IMR-90 (cell line): Measurements from ENCODE around the gene FRMD5. TPM values are rescaled to one million over a fixed set of nuclear protein-coding genes. Genes with fewer than 3 reads are reported as not detected.

ENCODE experiments used
- ATAC-seq: fragments of 200-7000 bp; cut with Tn5 transposase; 2 replicates; pipeline ENCODE4 v1.9.1; 2020; ENCODE audit warnings: low read depth, mild to moderate bottlenecking, moderate library complexity
- BruUV-seq: library from RNA; stranded (reverse); fragments of 400-500 nt; replicated peaks from 2 replicates; lab custom pipeline; 2021; lab: Mats Ljungman, UMichigan
- CTCF ChIA-PET: fragments of 300-600 bp; formaldehyde crosslinking; extraction: SDS; loops from one replicate; lab custom pipeline; 2021; ENCODE audit warnings: antibody characterized with exemption; lab: Yijun Ruan, JAX
- POLR2A ChIA-PET: fragments of 300-600 bp; sonication (Branson Sonifier 250); formaldehyde crosslinking; loops from one replicate; lab custom pipeline; 2022; ENCODE audit warnings: antibody characterized with exemption; ENCODE audit not compliant: unreplicated experiment; lab: Charles Lee
- DNase-seq: peaks from one replicate; pipeline ENCODE4 v3.0.0; 2013
- H2AFZ ChIP-seq: replicated peaks from 2 replicates; pipeline ENCODE3; 2013; ENCODE audit warnings: low read length, mild to moderate bottlenecking; ENCODE audit not compliant: poor library complexity
- H2AK5ac ChIP-seq: 2 replicates; pipeline ENCODE4 v1.6.1; 2013; ENCODE audit warnings: low read depth, low read length, inconsistent platforms
- H2AK9ac ChIP-seq: replicated peaks from 2 replicates; pipeline ENCODE3; 2013; ENCODE audit warnings: mild to moderate bottlenecking, low read depth, low read length, moderate library complexity; ENCODE audit not compliant: poor library complexity
- H2BK120ac ChIP-seq: 2 replicates; pipeline ENCODE4 v1.6.1; 2013; ENCODE audit warnings: low read depth, low read length, inconsistent platforms
- H2BK15ac ChIP-seq: 3 replicates; pipeline ENCODE4 v1.6.1; 2013; ENCODE audit warnings: low read depth, low read length, inconsistent platforms
- H2BK20ac ChIP-seq: 2 replicates; pipeline ENCODE4 v1.6.1; 2013; ENCODE audit warnings: low read depth, mild to moderate bottlenecking, inconsistent platforms, low read length, moderate library complexity
- H2BK5ac ChIP-seq: 2 replicates; pipeline ENCODE4 v1.6.1; 2013; ENCODE audit warnings: mild to moderate bottlenecking, low read depth, low read length, inconsistent platforms; ENCODE audit not compliant: poor library complexity, severe bottlenecking
- H3K14ac ChIP-seq: replicated peaks from 2 replicates; pipeline ENCODE4 v1.6.1; 2013; ENCODE audit warnings: low read depth, low read length, inconsistent platforms
- H3K18ac ChIP-seq: 2 replicates; pipeline ENCODE4 v1.6.1; 2013; ENCODE audit warnings: low read depth, low read length, control low read depth
- H3K23ac ChIP-seq: 2 replicates; pipeline ENCODE4 v1.6.1; 2013; ENCODE audit warnings: low read depth, low read length, inconsistent platforms
- H3K27ac ChIP-seq: 2 replicates; pipeline ENCODE4 v1.5.1; 2013; ENCODE audit warnings: mild to moderate bottlenecking, control low read depth, low read length; ENCODE audit not compliant: insufficient read depth
- H3K27me3 ChIP-seq: 2 replicates; pipeline ENCODE4 v1.6.1; 2013; ENCODE audit warnings: low read length; ENCODE audit not compliant: control insufficient read depth, insufficient read depth
- H3K36me3 ChIP-seq: 2 replicates; pipeline ENCODE4 v1.6.1; 2013; ENCODE audit warnings: low read length, mixed read lengths; ENCODE audit not compliant: control insufficient read depth, insufficient read depth
- H3K4ac ChIP-seq: 2 replicates; pipeline ENCODE4 v1.6.1; 2013; ENCODE audit warnings: low read depth, low read length, inconsistent platforms
- H3K4me1 ChIP-seq: 2 replicates; pipeline ENCODE4 v1.6.1; 2013; ENCODE audit warnings: low read length, mixed read lengths; ENCODE audit not compliant: control insufficient read depth, insufficient read depth
- H3K4me2 ChIP-seq: 2 replicates; pipeline ENCODE4 v1.6.1; 2013; ENCODE audit warnings: low read depth, mild to moderate bottlenecking, control low read depth, low read length, moderate library complexity
- H3K4me3 ChIP-seq: 2 replicates; pipeline ENCODE4 v1.5.1; 2013; ENCODE audit warnings: low read depth, mild to moderate bottlenecking, control low read depth, low read length, moderate library complexity; ENCODE audit not compliant: insufficient read depth
- H3K56ac ChIP-seq: 2 replicates; pipeline ENCODE4 v1.6.1; 2013; ENCODE audit warnings: low read length, inconsistent platforms; ENCODE audit not compliant: insufficient read depth; ENCODE audit errors: extremely low read depth
- H3K79me1 ChIP-seq, 2 experiments: 2 replicates each; pipeline ENCODE4 v1.6.1; 2013; ENCODE audit warnings: low read length in 2 of 2, inconsistent platforms in 1 of 2, low read depth in 1 of 2
- H3K9ac ChIP-seq: 2 replicates; pipeline ENCODE4 v1.6.1; 2013; ENCODE audit warnings: low read depth, low read length, control low read depth
- H3K9me1 ChIP-seq: 2 replicates; pipeline ENCODE4 v1.6.1; 2013; ENCODE audit warnings: low read length, inconsistent platforms; ENCODE audit not compliant: insufficient read depth
- H3K9me3 ChIP-seq: 2 replicates; pipeline ENCODE4 v1.6.1; 2013; ENCODE audit warnings: low read length; ENCODE audit not compliant: control insufficient read depth, insufficient read depth
- H4K20me1 ChIP-seq: 2 replicates; pipeline ENCODE4 v1.6.1; 2013; ENCODE audit warnings: low read length, inconsistent platforms; ENCODE audit not compliant: insufficient read depth
- H4K5ac ChIP-seq: 2 replicates; pipeline ENCODE4 v1.6.1; 2013; ENCODE audit warnings: mild to moderate bottlenecking, low read depth, low read length, control low read depth
- H4K8ac ChIP-seq, 2 experiments: 2 replicates each; pipeline ENCODE4 v1.6.1; 2013; ENCODE audit warnings: low read depth in 2 of 2, low read length in 2 of 2, control low read depth in 1 of 2, inconsistent platforms in 1 of 2
- H4K91ac ChIP-seq: 2 replicates; pipeline ENCODE4 v1.6.1; 2013; ENCODE audit warnings: low read depth, low read length, inconsistent platforms; ENCODE audit not compliant: insufficient read depth
- NFE2L2 ChIP-seq: fragments of 150-350 bp; IDR thresholded peaks from 2 replicates; pipeline ENCODE4 v1.6.1; 2016; ENCODE audit warnings: low read depth, mild to moderate bottlenecking, low read length
- RCOR1 ChIP-seq: IDR thresholded peaks from 2 replicates; pipeline ENCODE4 v1.6.1; 2012; ENCODE audit warnings: mild to moderate bottlenecking, low read length, improper control_type of control experiment; ENCODE audit not compliant: insufficient replicate concordance
- SMC3 ChIP-seq: fragments of 150-350 bp; IDR thresholded peaks from 2 replicates; pipeline ENCODE4 v1.6.1; 2016; ENCODE audit warnings: low read depth, mild to moderate bottlenecking, antibody characterized with exemption, low read length, moderate library complexity
- WGBS, 2 experiments: methylation state at CpG; one replicate each; pipeline versions ENCODE4 v1.1.5 to v1.1.7; 2013; ENCODE audit warnings: missing lambda C conversion rate in 2 of 2; ENCODE audit not compliant: insufficient read length in 1 of 2; ENCODE audit errors: extremely low coverage in 2 of 2; 5-methylcytosine and 5-hydroxymethylcytosine counted together
- dilution Hi-C: fragments of 300-500 bp; cut with HindIII; formaldehyde crosslinking; loops from one replicate; pipeline ENCODE4 v1.14.3; 2018; ENCODE audit warnings: low sequenced_read_pairs; ENCODE audit not compliant: unreplicated experiment
- in situ Hi-C: fragments of 300-500 bp; cut with MboI; formaldehyde crosslinking; loops from 3 replicates; pipeline ENCODE4 v1.14.3; 2019; ENCODE audit warnings: low sequenced_read_pairs, inconsistent platforms, mixed read lengths
- intact Hi-C: fragments of 100-400 bp; cut with micrococcal nuclease; formaldehyde crosslinking; loops from 2 replicates; pipeline ENCODE4 v1.10.0; 2022
- polyA plus RNA-seq, 3 experiments: library from polyadenylated mRNA; depleted of rRNA; stranded (reverse); fragments of >200 nt; gene quantifications; 2 replicates each; pipeline ENCODE4 v1.2.3, GENCODE V29; 2012; ENCODE audit warnings: low replicate concordance in 1 of 3
- total RNA-seq: library from RNA; depleted of rRNA; stranded (reverse); fragments of >200 nt; gene quantifications from 2 replicates; pipeline ENCODE4 v1.2.3, GENCODE V29; 2012

FRMD5 gene
- total and polyA plus RNA-seq, 2 of the 4 experiments (the other 2 are of a cell fraction): 4.1 to 5.4 TPM

DNA sequence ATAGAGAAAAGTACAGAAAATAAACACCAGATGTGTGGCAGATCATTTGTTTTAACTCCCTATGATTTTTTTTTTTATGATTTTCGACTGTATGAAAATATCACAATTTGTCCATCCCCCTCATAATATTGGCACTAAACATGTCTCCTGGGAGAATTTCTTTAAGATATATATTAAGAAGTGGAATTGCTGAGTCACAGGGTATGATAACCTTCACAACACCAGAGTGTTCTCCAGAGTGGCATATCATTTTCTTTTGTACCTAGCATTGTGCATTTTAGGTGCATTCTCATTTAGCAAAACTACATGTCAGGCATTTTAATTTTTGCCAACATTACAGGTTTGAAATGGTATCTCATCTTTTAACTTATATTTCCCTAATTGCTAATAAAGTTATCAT lies 170.9 kb downstream of the FRMD5 start:
- ChIA-PET CTCF (no interaction called here), POLR2A (no interaction called here)
- no CpG with 5 or more reads among the region's 1 CpG for WGBS, 2 experiments
- no peak overlapping the region for H2BK20ac ChIP-seq
- no peak overlapping the region for H4K91ac ChIP-seq
- H3K56ac ChIP-seq: no peak overlapping the region
- H3K27ac ChIP-seq: no peak overlapping the region
- no peak overlapping the region for H2AK9ac ChIP-seq
- no peak overlapping the region for H3K4me2 ChIP-seq
- no peak overlapping the region for H3K23ac ChIP-seq
- DNase-seq (no peak), ATAC-seq (no peak)
- no peak overlapping the region for H2AK5ac ChIP-seq
- intact Hi-C loops: no loop called here
- no peak overlapping the region for H2BK15ac ChIP-seq
- H3K9me1 ChIP-seq: peaks cover 4% of the 10 kb centered on the region
- in situ Hi-C loops: no loop called here
- H3K4me3 ChIP-seq: no peak overlapping the region
- no peak for TF ChIP-seq SMC3
- TF ChIP-seq RCOR1: no peak
- TF ChIP-seq NFE2L2: peak; percentile 69
- no peaks in the 10 kb centered on the region for H3K9me3 ChIP-seq
- no peak overlapping the region for H2BK120ac ChIP-seq
- H4K20me1 ChIP-seq: no peaks in the 10 kb centered on the region
- no peak overlapping the region for H4K8ac ChIP-seq
- no peak overlapping the region for H3K4ac ChIP-seq
- peaks cover 5 to 7% of the 10 kb centered on the region in 2 experiments; a peak in 3 of 4 replicates for H3K79me1 ChIP-seq
- no peak overlapping the region for H2BK5ac ChIP-seq
- no peak overlapping the region for H3K9ac ChIP-seq
- no peak overlapping the region for H2AFZ ChIP-seq
- no peak overlapping the region for H3K18ac ChIP-seq
- no peak overlapping the region for H3K14ac ChIP-seq
- H3K36me3 ChIP-seq: no peaks in the 10 kb centered on the region
- H4K5ac ChIP-seq: no peak overlapping the region
- peaks cover 7% of the 10 kb centered on the region for H3K4me1 ChIP-seq
- no TSS peak for BruUV-seq
- dilution Hi-C loops: no loop called here
- H3K27me3 ChIP-seq: no peaks in the 10 kb centered on the region
